PC-3 (cell line): ENCODE measurements around the gene ARIH2. TPM values are rescaled to one million over a fixed set of nuclear protein-coding genes. Genes with fewer than 3 reads are reported as not detected.
A peak's percentile ranks its signal among the peaks of the same experiment; 100 is the strongest.

ENCODE experiments used
- ATAC-seq: fragments of 200-7000 bp; cut with Tn5 transposase; 2 replicates; pipeline ENCODE4 v1.9.1; 2020; ENCODE audit warnings: mild to moderate bottlenecking, moderate library complexity
- BruUV-seq: library from RNA; stranded (reverse); fragments of 400-500 nt; replicated peaks from 2 replicates; lab custom pipeline; 2021; lab: Mats Ljungman, UMichigan
- CTCF ChIA-PET: fragments of 300-600 bp; sonication (Branson Sonifier 250); formaldehyde crosslinking; loops from one replicate; lab custom pipeline; 2022; ENCODE audit warnings: antibody characterized with exemption; lab: Charles Lee
- POLR2A ChIA-PET: fragments of 300-600 bp; sonication (Branson Sonifier 250); formaldehyde crosslinking; loops from one replicate; lab custom pipeline; 2022; ENCODE audit warnings: antibody characterized with exemption; ENCODE audit not compliant: unreplicated experiment; lab: Charles Lee
- DNase-seq: peaks from one replicate; pipeline ENCODE4 v3.0.0-alpha.2; 2015
- H2AFZ ChIP-seq: fragments of 300-600 bp; sonication (generic); 2 replicates; pipeline ENCODE4 v1.6.0; 2016; ENCODE audit warnings: antibody characterized with exemption, low read length
- H3F3A ChIP-seq: fragments of 300-600 bp; sonication (generic); one replicate; pipeline ENCODE4 v1.6.0; 2017; ENCODE audit warnings: antibody characterized with exemption, low read length, control low read depth, mild to moderate bottlenecking; ENCODE audit not compliant: unreplicated experiment
- H3K27ac ChIP-seq: fragments of 300-600 bp; sonication (generic); 2 replicates; pipeline ENCODE4 v1.5.1; 2016; ENCODE audit warnings: mild to moderate bottlenecking, low read length
- H3K27me3 ChIP-seq: fragments of 300-600 bp; sonication (generic); 2 replicates; pipeline ENCODE4 v1.6.1; 2016; ENCODE audit warnings: low read length, mixed read lengths
- H3K36me3 ChIP-seq: fragments of 300-600 bp; sonication (generic); 2 replicates; pipeline ENCODE4 v1.6.1; 2016; ENCODE audit warnings: low read depth, mixed run types, low read length, mixed read lengths
- H3K4me1 ChIP-seq: fragments of 300-600 bp; sonication (generic); 2 replicates; pipeline ENCODE4 v1.5.1; 2016; ENCODE audit warnings: low read length; ENCODE audit not compliant: insufficient read depth
- H3K4me2 ChIP-seq: fragments of 300-600 bp; sonication (generic); 2 replicates; pipeline ENCODE4 v1.6.0; 2016; ENCODE audit warnings: low read length
- H3K4me3 ChIP-seq: fragments of 300-600 bp; sonication (generic); 2 replicates; pipeline ENCODE4 v1.5.1; 2016; ENCODE audit warnings: mild to moderate bottlenecking, low read length, mixed read lengths
- H3K79me2 ChIP-seq: fragments of 300-600 bp; sonication (generic); 2 replicates; pipeline ENCODE4 v1.6.1; 2017; ENCODE audit warnings: low read length, mixed read lengths
- H3K9ac ChIP-seq: fragments of 300-600 bp; sonication (generic); 2 replicates; pipeline ENCODE4 v1.6.0; 2016; ENCODE audit warnings: mild to moderate bottlenecking, low read length
- H3K9me2 ChIP-seq: fragments of 300-600 bp; sonication (generic); replicated peaks from 2 replicates; pipeline ENCODE4 v1.6.1; 2016; ENCODE audit warnings: mixed run types, low read length, mixed read lengths
- H3K9me3 ChIP-seq: fragments of 300-600 bp; sonication (generic); 2 replicates; pipeline ENCODE4 v1.6.1; 2016; ENCODE audit warnings: low read length, mixed read lengths
- H4K20me1 ChIP-seq: fragments of 300-600 bp; sonication (generic); 2 replicates; pipeline ENCODE4 v1.6.1; 2016; ENCODE audit warnings: low read length, mixed read lengths
- CTCF ChIP-seq: fragments of 300-600 bp; sonication (generic); conservative IDR thresholded peaks from 2 replicates; pipeline ENCODE4 v1.5.1; 2017; ENCODE audit warnings: antibody characterized with exemption, low read depth, mild to moderate bottlenecking, low read length
- EZH2 ChIP-seq: fragments of 300-600 bp; sonication (generic); IDR thresholded peaks from one replicate; pipeline ENCODE4 v1.6.1; 2017; ENCODE audit warnings: antibody characterized with exemption, mild to moderate bottlenecking, low read length; ENCODE audit not compliant: unreplicated experiment
- EZH2phosphoT487 ChIP-seq: fragments of 300-600 bp; sonication (generic); IDR thresholded peaks from 2 replicates; pipeline ENCODE4 v1.6.1; 2018; ENCODE audit warnings: mild to moderate bottlenecking, antibody characterized with exemption, low read length, borderline replicate concordance
- intact Hi-C: fragments of 100-400 bp; cut with micrococcal nuclease; formaldehyde crosslinking; loops from 2 replicates; pipeline ENCODE4 v1.9.0; 2023
- total RNA-seq: library from RNA; depleted of rRNA; stranded (reverse); fragments of >200 nt; gene quantifications from 2 replicates; pipeline ENCODE4 v1.2.3, GENCODE V29; 2014

Gene ARIH2
- total RNA-seq, 1 experiment from 2014 or later = 136 TPM

DNA sequence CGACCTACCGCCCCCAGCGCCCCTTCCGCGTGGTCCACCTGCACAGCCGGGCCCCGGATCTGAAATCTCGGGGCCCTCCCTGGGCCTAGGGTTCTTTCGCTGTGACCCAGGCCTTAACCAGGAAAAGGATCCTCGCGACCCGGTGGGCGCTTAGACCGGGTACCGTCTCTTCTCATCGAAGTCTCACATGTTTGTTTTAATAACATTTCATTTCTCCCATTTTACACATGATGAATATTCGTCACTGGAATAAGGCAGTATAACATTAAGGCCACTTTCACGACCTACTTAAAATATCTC, 100.0 kb downstream of the ARIH2 start:
- H2AFZ ChIP-seq = peak overlapping the region; percentile 86; the same call in 1 of the 2 replicates
- ChIA-PET CTCF (no interaction called here), POLR2A (no interaction called here)
- H4K20me1 ChIP-seq = peaks cover 4% of the 10 kb centered on the region
- peaks cover 41% of the 10 kb centered on the region for H3K79me2 ChIP-seq
- H3K9ac ChIP-seq = peak overlapping the region; percentile 96
- ATAC-seq (no peak), DNase-seq (peak; percentile 27)
- H3K27ac ChIP-seq = peak overlapping the region; percentile 56
- peak overlapping the region; percentile 99 for H3K4me2 ChIP-seq
- H3K36me3 ChIP-seq = peaks cover 17% of the 10 kb centered on the region
- no peaks in the 10 kb centered on the region for H3K9me2 ChIP-seq
- intact Hi-C loops = no loop called here
- H3K4me3 ChIP-seq = peak overlapping the region; percentile 94
- H3K9me3 ChIP-seq = no peaks in the 10 kb centered on the region
- peaks cover 28% of the 10 kb centered on the region; the same call in 1 of the 2 replicates for H3K4me1 ChIP-seq
- H3F3A ChIP-seq = no peaks in the 10 kb centered on the region
- no peak for TF ChIP-seq EZH2
- no peaks in the 10 kb centered on the region for H3K27me3 ChIP-seq
- TSS peak; percentile 8 for BruUV-seq

DNA sequence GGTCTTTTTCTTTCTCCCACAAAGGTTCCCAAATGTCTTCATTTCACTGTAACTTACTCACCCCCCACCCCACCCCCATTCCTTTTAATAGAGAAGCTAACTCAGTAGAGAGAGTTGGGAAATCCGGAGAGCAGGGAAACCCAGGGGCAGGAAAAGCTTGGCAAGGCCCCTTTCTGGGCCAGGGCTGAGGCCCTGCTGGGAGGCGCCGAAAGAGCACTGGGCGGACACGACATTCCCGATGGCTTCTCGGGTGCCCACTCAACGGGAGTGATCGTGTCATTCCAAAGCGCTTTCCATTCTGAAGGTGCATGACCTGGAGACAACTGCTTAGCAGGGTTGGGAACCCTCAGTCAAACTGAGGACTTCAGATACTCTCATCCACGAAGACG, 101.3 kb downstream of the ARIH2 start:
- no peak for ATAC-seq
- no TSS peak for BruUV-seq
- intact Hi-C loops = loop anchor here (5.0 kb wide), 1 partner anchor 72 kb away; the partner anchor contains the start of gene QRICH1
- TF ChIP-seq EZH2 = no peak
- no peak for TF ChIP-seq EZH2phosphoT487
- no peak for TF ChIP-seq CTCF
- Histone ChIP-seq H3K4me1 (peaks cover 39% of the 10 kb centered on the region; the same call in 1 of the 2 replicates), H3K79me2 (peaks cover 50% of the 10 kb centered on the region), H3K27ac (peak overlapping the region; percentile 95), H3K9ac (peak overlapping the region; percentile 96), H3K9me2 (no peaks in the 10 kb centered on the region), H3K36me3 (peaks cover 20% of the 10 kb centered on the region), H3K4me3 (peak overlapping the region; percentile 94), H4K20me1 (no peaks in the 10 kb centered on the region), H3K27me3 (no peaks in the 10 kb centered on the region), H3F3A (no peaks in the 10 kb centered on the region), H3K4me2 (peak overlapping the region; percentile 99), H3K9me3 (no peaks in the 10 kb centered on the region), H2AFZ (no peak overlapping the region)
- ChIA-PET CTCF (interaction anchor here (0.6 to 1.2 kb wide), 3 partner anchors 30 to 316 kb away, joined by 4 to 5 read pairs (median 4); partner anchors contain the start of gene P4HTM), POLR2A (interaction anchor here (0.7 to 3.8 kb wide), 3 partner anchors 10 to 570 kb away, joined by 3 to 51 read pairs (median 26); partner anchors contain the start of gene WDR6)
- DNase-seq = peak; percentile 49

DNA sequence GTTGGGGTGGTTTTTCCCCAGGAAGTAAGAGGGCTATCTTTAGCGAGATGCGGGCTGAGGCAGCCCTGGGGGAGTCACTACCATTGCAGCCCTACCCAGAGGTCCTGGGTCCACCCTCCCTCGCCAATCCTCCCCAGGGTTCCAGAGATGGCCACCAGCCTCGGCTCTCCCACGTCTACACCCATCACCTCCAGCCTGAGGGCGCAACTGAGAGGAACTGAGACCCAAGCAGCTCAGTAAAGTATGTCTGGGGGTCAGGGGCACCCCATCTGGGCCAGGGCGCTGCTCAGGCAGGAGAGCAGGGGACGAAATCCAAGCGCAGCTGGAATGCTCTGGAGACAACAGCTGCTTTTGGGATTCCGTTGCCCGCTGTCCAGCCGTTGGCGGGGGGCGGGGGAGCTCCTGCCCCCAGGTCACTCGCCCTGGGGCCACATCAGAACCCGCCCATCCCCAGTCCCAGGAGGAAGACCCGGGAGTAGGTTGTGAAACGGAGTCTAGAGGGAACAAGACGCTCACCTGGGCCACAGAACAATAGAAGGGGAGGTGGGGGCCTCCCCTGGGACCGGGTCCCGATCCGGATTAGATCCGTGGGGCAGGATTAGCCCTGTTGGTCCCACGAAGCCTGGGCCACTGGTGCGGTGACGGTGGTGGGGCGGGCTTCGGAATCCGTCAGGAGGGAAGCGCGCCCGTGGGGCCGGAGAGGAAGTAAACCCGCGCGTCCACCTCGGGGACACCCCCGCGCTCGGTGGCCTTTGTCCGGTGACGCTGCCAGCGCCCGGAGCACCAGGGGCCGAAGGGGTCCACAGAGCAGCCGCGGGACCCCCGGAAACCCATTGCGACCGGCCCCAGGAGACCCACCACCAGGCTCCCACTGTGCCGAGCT, 101.9 kb downstream of the ARIH2 start:
- no peak overlapping the region for H2AFZ ChIP-seq
- peaks cover 56% of the 10 kb centered on the region for H3K79me2 ChIP-seq
- peak overlapping the region; percentile 99 for H3K4me2 ChIP-seq
- H3K4me1 ChIP-seq = peaks cover 39% of the 10 kb centered on the region; the same call in 1 of the 2 replicates
- no peaks in the 10 kb centered on the region for H4K20me1 ChIP-seq
- H3F3A ChIP-seq = no peaks in the 10 kb centered on the region
- BruUV-seq = TSS peak; percentile 64
- TF ChIP-seq CTCF (no peak), EZH2 (no peak), EZH2phosphoT487 (no peak)
- no peaks in the 10 kb centered on the region for H3K9me3 ChIP-seq
- no peaks in the 10 kb centered on the region for H3K9me2 ChIP-seq
- intact Hi-C loops = loop anchor here (1.0 to 5.0 kb wide), 2 partner anchors 13 to 72 kb away; partner anchors contain the start of genes QRICH1 and WDR6
- peak overlapping the region; percentile 96 for H3K9ac ChIP-seq
- H3K4me3 ChIP-seq = peak overlapping the region; percentile 94
- peak overlapping the region; percentile 95 for H3K27ac ChIP-seq
- peaks cover 20% of the 10 kb centered on the region for H3K36me3 ChIP-seq
- ChIA-PET POLR2A (interaction anchor here (0.5 to 3.8 kb wide), 8 partner anchors 8 to 571 kb away, joined by 3 to 51 read pairs (median 5); partner anchors contain the start of gene WDR6), CTCF (interaction anchor here (0.6 to 1.8 kb wide), 5 partner anchors 31 to 317 kb away, joined by 3 to 9 read pairs (median 4); partner anchors contain the start of gene P4HTM)
- H3K27me3 ChIP-seq = no peaks in the 10 kb centered on the region
- ATAC-seq (no peak), DNase-seq (no peak)
